ENCODE measurements around the gene KCNA4. TPM values are rescaled to one million over a fixed set of nuclear protein-coding genes. Genes with fewer than 3 reads are reported as not detected.
"Not testable (repeated sequence)": the region's sequence is repeated elsewhere in the genome, so short reads cannot be mapped to it uniquely, and the experiment has no call there.

KCNA4 gene
- total and polyA plus RNA-seq, 7 experiments from 2014 or later: not detected

DNA sequence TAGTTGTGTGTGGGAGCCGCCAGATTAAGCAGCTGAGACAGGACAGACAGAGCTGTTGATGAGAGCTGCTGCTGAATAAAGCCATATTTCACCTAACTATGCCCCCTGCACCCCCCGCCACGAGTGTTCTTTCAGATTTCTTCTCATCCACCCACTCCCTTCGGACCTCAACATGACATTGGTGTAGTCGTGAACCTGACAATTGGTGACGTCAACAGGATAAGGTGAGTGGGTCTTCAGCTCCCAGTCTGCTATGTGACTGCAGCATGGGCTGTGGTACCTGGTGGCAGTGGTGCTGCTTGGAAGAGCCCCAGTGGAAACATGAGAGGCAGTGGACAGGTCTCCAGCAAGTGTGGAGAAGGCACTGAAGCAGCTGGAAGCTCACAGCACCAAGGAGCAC lies 28.3 kb upstream of the KCNA4 start:
- Histone ChIP-seq H3K4me1 (ENCODE audit: control insufficient read depth in 2 of 2, insufficient read depth in 2 of 2, low read length in 2 of 2) (no peaks in the 10 kb centered on the region), H3K27ac (ENCODE audit: low read depth, low read length) (no peak overlapping the region), H3K27me3 (ENCODE audit: control insufficient read depth in 2 of 2, insufficient read depth in 2 of 2, low read length in 2 of 2) (no peaks in the 10 kb centered on the region), H3K9me3 (ENCODE audit: control insufficient read depth in 2 of 3, low read length in 3 of 3) (no peaks in the 10 kb centered on the region), H3K36me3 (ENCODE audit: control insufficient read depth in 2 of 3, insufficient read depth in 3 of 3, low read length in 3 of 3) (no peaks in the 10 kb centered on the region), H3K4me3 (ENCODE audit: low read length) (no peak overlapping the region)
- H3K36me3 Mint-ChIP-seq: no peaks in the 10 kb centered on the region
- no peak overlapping the region for H3K27ac Mint-ChIP-seq
- POLR2A ChIA-PET: no interaction called here
- peaks cover 0 to 4% (median 0%) of the 10 kb centered on the region in 5 donors for H3K27me3 Mint-ChIP-seq
- intact Hi-C loops (cut with micrococcal nuclease): no loop called here
- DNase-seq (no peak), ATAC-seq (no peak)
- H3K4me3 Mint-ChIP-seq: no peak overlapping the region
- CTCF ChIA-PET: no interaction called here
- peaks cover 0 to 1% (median 0%) of the 10 kb centered on the region in 7 donors for H3K4me1 Mint-ChIP-seq
- peaks cover 0 to 24% (median 5%) of the 10 kb centered on the region in 11 donors for H3K9me3 Mint-ChIP-seq

- H3K4me1 Mint-ChIP-seq: peaks cover 0 to 1% (median 0%) of the 10 kb centered on the region in 7 donors
- ChIA-PET POLR2A (no interaction called here), CTCF (no interaction called here)
- ATAC-seq: no peak
- peaks cover 0 to 4% (median 0%) of the 10 kb centered on the region in 5 donors for H3K27me3 Mint-ChIP-seq
- no peak overlapping the region for H3K27ac Mint-ChIP-seq
- H3K9me3 Mint-ChIP-seq: peaks cover 0 to 24% (median 8%) of the 10 kb centered on the region in 11 donors
- H3K36me3 Mint-ChIP-seq: no peaks in the 10 kb centered on the region
- H3K4me3 Mint-ChIP-seq: no peak overlapping the region
- H3K4me3 ChIP-seq (ENCODE audit: low read length): no peak overlapping the region
- no peak for DNase-seq
- intact Hi-C loops (cut with micrococcal nuclease): no loop called here
- H3K27me3 ChIP-seq (ENCODE audit: control insufficient read depth in 2 of 2, insufficient read depth in 2 of 2, low read length in 2 of 2): no peaks in the 10 kb centered on the region
- no peaks in the 10 kb centered on the region for H3K9me3 ChIP-seq (ENCODE audit: control insufficient read depth in 2 of 3, low read length in 3 of 3)
- H3K36me3 ChIP-seq (ENCODE audit: control insufficient read depth in 2 of 3, insufficient read depth in 3 of 3, low read length in 3 of 3): no peaks in the 10 kb centered on the region
- H3K4me1 ChIP-seq (ENCODE audit: control insufficient read depth in 2 of 2, insufficient read depth in 2 of 2, low read length in 2 of 2): no peaks in the 10 kb centered on the region
- H3K27ac ChIP-seq (ENCODE audit: low read depth, low read length): no peak overlapping the region
These were observed 24.3 kb upstream of the KCNA4 start for GRCh38 chr11:30041171-30041570.

DNA sequence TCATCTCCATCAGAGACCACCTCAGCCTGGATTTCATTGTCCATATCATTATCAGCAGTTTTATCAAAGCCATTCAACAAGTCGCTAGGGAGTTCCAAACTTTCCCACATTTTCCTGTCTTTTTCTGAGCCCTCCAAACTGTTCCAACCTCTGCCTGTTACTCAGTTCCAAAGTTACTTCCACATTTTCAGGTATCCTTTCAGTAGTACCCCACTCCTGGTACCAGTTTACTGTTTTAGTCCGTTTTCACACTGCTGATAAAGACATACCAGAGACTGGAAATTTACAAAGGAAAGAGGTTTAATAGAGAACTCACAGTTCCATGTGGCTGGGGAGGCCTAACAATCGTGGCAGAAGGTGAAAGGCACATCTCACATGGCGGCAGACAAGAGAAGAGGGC lies 17.9 kb upstream of the KCNA4 start:
- H3K9me3 ChIP-seq (ENCODE audit: control insufficient read depth in 2 of 3, low read length in 3 of 3); H3K4me3 ChIP-seq (ENCODE audit: low read length); ATAC-seq; H3K27me3 ChIP-seq (ENCODE audit: control insufficient read depth in 2 of 2, insufficient read depth in 2 of 2, low read length in 2 of 2); CTCF ChIA-PET; H3K4me1 ChIP-seq (ENCODE audit: control insufficient read depth in 2 of 2, insufficient read depth in 2 of 2, low read length in 2 of 2); H3K4me1 Mint-ChIP-seq; POLR2A ChIA-PET; H3K27me3 Mint-ChIP-seq; H3K27ac ChIP-seq (ENCODE audit: low read depth, low read length); DNase-seq; H3K4me3 Mint-ChIP-seq; intact Hi-C loops (cut with micrococcal nuclease); H3K27ac Mint-ChIP-seq; H3K36me3 Mint-ChIP-seq; H3K36me3 ChIP-seq (ENCODE audit: control insufficient read depth in 2 of 3, insufficient read depth in 3 of 3, low read length in 3 of 3): not testable (repeated sequence)
- peaks cover 0 to 23% (median 11%) of the 10 kb centered on the region in 11 donors for H3K9me3 Mint-ChIP-seq

DNA sequence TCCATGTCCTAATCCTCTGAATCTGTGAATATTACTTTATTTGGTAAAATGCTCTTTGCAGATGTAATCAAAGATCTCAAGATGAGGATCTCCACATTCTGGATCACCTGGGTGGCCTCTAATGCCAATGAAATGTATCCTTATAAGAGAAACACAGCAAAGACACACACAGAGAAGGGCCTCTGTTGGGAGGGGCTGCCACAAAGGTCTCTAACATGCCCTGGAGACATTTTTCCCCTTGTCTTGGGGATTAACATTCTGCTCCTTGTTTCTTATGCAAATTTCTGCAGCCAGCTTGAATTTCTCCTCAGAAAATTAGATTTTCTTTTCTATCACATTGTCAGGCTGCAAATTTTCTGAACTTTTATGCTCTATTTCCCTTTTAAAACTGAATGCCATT lies 17.3 kb upstream of the KCNA4 start:
- H3K36me3 ChIP-seq (ENCODE audit: control insufficient read depth in 2 of 3, insufficient read depth in 3 of 3, low read length in 3 of 3); intact Hi-C loops (cut with micrococcal nuclease); H3K4me1 Mint-ChIP-seq; ATAC-seq; H3K4me3 ChIP-seq (ENCODE audit: low read length); H3K27ac ChIP-seq (ENCODE audit: low read depth, low read length); DNase-seq; POLR2A ChIA-PET; H3K36me3 Mint-ChIP-seq; H3K4me3 Mint-ChIP-seq; H3K9me3 ChIP-seq (ENCODE audit: control insufficient read depth in 2 of 3, low read length in 3 of 3); H3K4me1 ChIP-seq (ENCODE audit: control insufficient read depth in 2 of 2, insufficient read depth in 2 of 2, low read length in 2 of 2); H3K27me3 ChIP-seq (ENCODE audit: control insufficient read depth in 2 of 2, insufficient read depth in 2 of 2, low read length in 2 of 2); CTCF ChIA-PET; H3K27me3 Mint-ChIP-seq; H3K27ac Mint-ChIP-seq: not testable (repeated sequence)
- H3K9me3 Mint-ChIP-seq: peaks cover 0 to 23% (median 9%) of the 10 kb centered on the region in 11 donors

DNA sequence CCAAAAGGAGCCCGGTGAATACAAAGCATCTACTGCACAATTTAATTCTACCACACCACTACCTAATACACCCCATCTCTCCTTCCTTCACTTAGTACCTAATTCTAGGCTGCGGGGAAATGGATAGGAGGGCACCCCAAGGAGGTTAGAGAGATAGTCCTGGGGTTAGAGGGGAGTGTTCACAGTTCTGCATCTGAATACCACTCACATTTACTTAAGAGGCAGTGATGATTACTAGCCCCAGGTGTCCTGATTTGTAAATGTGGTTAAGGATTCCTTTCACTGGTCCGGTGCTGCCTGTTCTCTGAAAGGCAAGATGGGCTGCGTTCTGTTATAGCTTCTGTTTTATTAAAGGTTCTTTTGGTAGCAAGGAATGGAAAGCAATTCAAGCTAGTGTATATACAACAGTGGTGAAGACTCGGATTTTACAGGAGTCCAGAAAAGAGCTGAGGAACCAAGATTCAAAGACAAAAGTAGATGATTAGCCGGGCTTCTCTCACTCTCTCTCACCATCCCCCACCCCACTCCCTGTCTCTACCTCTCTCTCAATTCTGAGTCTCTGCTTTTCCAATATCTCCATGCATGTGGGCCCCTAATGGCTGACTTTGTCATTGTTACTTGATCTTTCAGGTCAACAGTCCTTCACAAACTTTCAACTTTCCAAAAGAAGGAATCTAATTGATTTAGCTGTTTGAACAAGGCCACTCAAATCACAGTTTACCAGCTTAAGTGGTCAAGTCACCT lies 8.7 kb upstream of the KCNA4 start:
- Mint-ChIP-seq H3K36me3 (no peaks in the 10 kb centered on the region), H3K27me3 (peaks cover 0 to 4% (median 0%) of the 10 kb centered on the region in 5 donors), H3K4me1 (no peaks in the 10 kb centered on the region), H3K4me3 (no peak overlapping the region), H3K27ac (no peak overlapping the region), H3K9me3 (peaks cover 0 to 17% (median 2%) of the 10 kb centered on the region in 11 donors)
- DNase-seq: no peak
- ATAC-seq: no peak
- POLR2A ChIA-PET: no interaction called here
- H3K36me3 ChIP-seq (ENCODE audit: control insufficient read depth in 2 of 3, insufficient read depth in 3 of 3, low read length in 3 of 3): no peaks in the 10 kb centered on the region
- no peaks in the 10 kb centered on the region for H3K27me3 ChIP-seq (ENCODE audit: control insufficient read depth in 2 of 2, insufficient read depth in 2 of 2, low read length in 2 of 2)
- intact Hi-C loops (cut with micrococcal nuclease): no loop called here
- H3K4me3 ChIP-seq (ENCODE audit: low read length): no peak overlapping the region
- peaks cover 0 to 5% (median 0%) of the 10 kb centered on the region in 3 experiments for H3K9me3 ChIP-seq (ENCODE audit: control insufficient read depth in 2 of 3, low read length in 3 of 3)
- CTCF ChIA-PET: no interaction called here
- no peak overlapping the region for H3K27ac ChIP-seq (ENCODE audit: low read depth, low read length)
- no peaks in the 10 kb centered on the region for H3K4me1 ChIP-seq (ENCODE audit: control insufficient read depth in 2 of 2, insufficient read depth in 2 of 2, low read length in 2 of 2)

DNA sequence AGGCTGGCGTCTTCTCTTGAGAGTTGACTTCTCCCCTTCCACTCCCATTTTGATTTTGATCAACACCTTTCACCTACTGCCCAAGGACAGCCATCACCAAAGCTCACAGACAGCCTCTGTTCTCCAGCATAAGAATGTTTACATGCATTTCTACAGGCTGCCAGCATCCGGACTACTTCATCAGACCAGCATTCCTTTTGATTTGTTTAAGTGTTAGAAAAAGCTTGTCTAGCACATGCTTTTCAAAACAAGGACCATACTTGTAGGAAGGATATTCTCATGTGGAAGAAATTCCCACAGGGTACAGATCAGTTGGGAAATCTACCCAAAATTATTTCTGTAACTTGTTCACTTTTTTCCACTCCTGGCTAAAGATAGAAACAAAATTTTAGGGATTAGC lies 6.2 kb upstream of the KCNA4 start:
- intact Hi-C loops (cut with micrococcal nuclease): no loop called here
- ATAC-seq: no peak
- Mint-ChIP-seq H3K4me1 (no peaks in the 10 kb centered on the region), H3K27ac (no peak overlapping the region), H3K36me3 (no peaks in the 10 kb centered on the region), H3K27me3 (peaks cover 11 to 25% (median 19%) of the 10 kb centered on the region in 5 donors), H3K4me3 (no peak overlapping the region), H3K9me3 (peaks cover 0 to 26% (median 5%) of the 10 kb centered on the region in 11 donors)
- DNase-seq: no peak
- Histone ChIP-seq H3K27me3 (ENCODE audit: control insufficient read depth in 2 of 2, insufficient read depth in 2 of 2, low read length in 2 of 2) (peaks cover 0 to 6% of the 10 kb centered on the region in 2 donors), H3K9me3 (ENCODE audit: control insufficient read depth in 2 of 3, low read length in 3 of 3) (peaks cover 0 to 5% (median 0%) of the 10 kb centered on the region in 3 experiments), H3K27ac (ENCODE audit: low read depth, low read length) (no peak overlapping the region), H3K4me3 (ENCODE audit: low read length) (no peak overlapping the region), H3K4me1 (ENCODE audit: control insufficient read depth in 2 of 2, insufficient read depth in 2 of 2, low read length in 2 of 2) (no peaks in the 10 kb centered on the region), H3K36me3 (ENCODE audit: control insufficient read depth in 2 of 3, insufficient read depth in 3 of 3, low read length in 3 of 3) (no peaks in the 10 kb centered on the region)
- POLR2A ChIA-PET: no interaction called here
- CTCF ChIA-PET: no interaction called here

DNA sequence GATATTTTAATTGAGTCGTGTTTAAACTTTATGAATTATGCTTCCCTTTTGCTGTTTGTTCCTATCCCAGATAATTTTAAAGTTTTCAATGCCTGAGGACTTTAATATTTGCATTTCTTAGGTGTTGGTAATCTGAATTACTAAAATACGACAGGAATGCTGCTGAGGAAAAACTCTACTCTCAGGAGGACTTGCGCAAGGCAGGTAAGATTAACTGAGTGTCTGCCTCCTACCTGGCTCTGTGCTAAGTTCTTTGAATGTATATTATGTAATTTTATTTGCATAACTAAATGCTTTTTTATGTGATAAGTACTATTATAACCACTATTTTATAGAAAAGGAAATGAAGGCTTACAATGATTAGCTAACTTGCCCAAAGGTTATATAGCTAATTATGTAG lies 2.7 kb upstream of the KCNA4 start:
- ChIA-PET CTCF (no interaction called here), POLR2A (no interaction called here)
- intact Hi-C loops (cut with micrococcal nuclease): no loop called here

More for the DNA sequence above, 2.7 kb upstream of the KCNA4 start:
- H3K4me1 Mint-ChIP-seq: peaks cover 0 to 4% (median 0%) of the 10 kb centered on the region in 7 donors
- no peaks in the 10 kb centered on the region for H3K36me3 ChIP-seq (ENCODE audit: control insufficient read depth in 2 of 3, insufficient read depth in 3 of 3, low read length in 3 of 3)
- no peaks in the 10 kb centered on the region for H3K36me3 Mint-ChIP-seq
- H3K27ac Mint-ChIP-seq: no peak overlapping the region
- no peak overlapping the region for H3K27ac ChIP-seq (ENCODE audit: low read depth, low read length)
- no peak overlapping the region for H3K4me3 Mint-ChIP-seq
- ATAC-seq (no peak), DNase-seq (no peak)
- no peaks in the 10 kb centered on the region for H3K4me1 ChIP-seq (ENCODE audit: control insufficient read depth in 2 of 2, insufficient read depth in 2 of 2, low read length in 2 of 2)
- H3K9me3 Mint-ChIP-seq: peaks cover 0 to 25% (median 5%) of the 10 kb centered on the region in 11 donors
- H3K9me3 ChIP-seq (ENCODE audit: control insufficient read depth in 2 of 3, low read length in 3 of 3): no peaks in the 10 kb centered on the region
- H3K27me3 Mint-ChIP-seq: peaks cover 19 to 32% (median 27%) of the 10 kb centered on the region in 5 donors
- peaks cover 0 to 15% of the 10 kb centered on the region in 2 donors for H3K27me3 ChIP-seq (ENCODE audit: control insufficient read depth in 2 of 2, insufficient read depth in 2 of 2, low read length in 2 of 2)
- H3K4me3 ChIP-seq (ENCODE audit: low read length): no peak overlapping the region
